HG03025 (cell line): Measurements from ENCODE around the gene THAP2.
"Not testable (repeated sequence)": the region's sequence is repeated elsewhere in the genome, so short reads cannot be mapped to it uniquely, and the experiment has no call there.

ENCODE experiments used
- ATAC-seq: cut with Tn5 transposase; IDR thresholded peaks from one replicate; pipeline ENCODE4 v1.9.1; 2021; ENCODE audit warnings: mild to moderate bottlenecking, moderate library complexity; ENCODE audit not compliant: unreplicated experiment, low FRiP score

Gene THAP2

GRCh38 chr12:71695782-71696181, 31.7 kb downstream of the THAP2 start:
- no peak for ATAC-seq

- not testable (repeated sequence) for ATAC-seq
Observed at GRCh38 chr12:71702181-71702580, 38.1 kb downstream of the THAP2 start.

GRCh38 chr12:71702590-71702989, 38.5 kb downstream of the THAP2 start:
- ATAC-seq, result no peak

- no peak for ATAC-seq
Observed at GRCh38 chr12:71703206-71703605, 39.1 kb downstream of the THAP2 start.

- ATAC-seq, result no peak
Observed at GRCh38 chr12:71704920-71705319, 40.8 kb downstream of the THAP2 start.

- ATAC-seq, result no peak
Observed at GRCh38 chr12:71708658-71709057, 44.6 kb downstream of the THAP2 start.

- no peak for ATAC-seq
Observed at GRCh38 chr12:71710276-71711125, 46.4 kb downstream of the THAP2 start.

GRCh38 chr12:71718611-71719010, 54.5 kb downstream of the THAP2 start:
- no peak for ATAC-seq

- ATAC-seq, result no peak
Observed at GRCh38 chr12:71719647-71720370, 55.7 kb downstream of the THAP2 start.

GRCh38 chr12:71721783-71722505, 57.8 kb downstream of the THAP2 start:
- no peak for ATAC-seq

GRCh38 chr12:71725011-71725410, 60.9 kb downstream of the THAP2 start:
- ATAC-seq, result no peak

GRCh38 chr12:71726548-71726947, 62.4 kb downstream of the THAP2 start:
- ATAC-seq, result no peak

GRCh38 chr12:71727958-71728357, 63.9 kb downstream of the THAP2 start:
- ATAC-seq, result no peak
